ENCODE measurements around the gene C22orf23.

DNA sequence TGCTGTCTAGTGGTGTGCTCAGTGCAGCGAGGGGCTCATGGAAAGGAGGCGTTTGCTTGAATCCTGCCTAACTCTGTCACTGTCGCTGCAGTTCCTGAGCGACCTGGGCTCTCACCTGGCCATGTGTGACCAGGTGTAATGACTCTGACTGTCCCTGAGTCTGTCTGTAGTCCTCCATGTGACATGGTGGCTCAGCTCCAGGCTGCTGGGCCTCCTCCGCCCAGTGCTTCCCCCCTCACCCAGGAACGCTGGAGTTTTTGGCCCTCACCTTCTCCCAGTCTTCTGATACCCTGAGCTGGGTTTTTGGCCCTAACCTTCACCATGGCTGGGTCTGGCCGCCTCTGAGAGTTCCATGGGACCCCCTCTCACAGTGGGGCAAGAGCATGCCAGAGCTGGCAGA is 27.0 kb downstream of the C22orf23 start:
- TF ChIP-seq ZBTB1 (tag by site-specific recombination; IDR thresholded peaks at IDR 0.05) (no peak), KLF7 (tag by site-specific recombination; IDR thresholded peaks at IDR 0.05; ENCODE audit: borderline replicate concordance) (no peak), ZBTB20 (tag by site-specific recombination; IDR thresholded peaks at IDR 0.05) (no peak), SP7 (tag by site-specific recombination; IDR thresholded peaks at IDR 0.05) (no peak), ZNF747 (tag by site-specific recombination; IDR thresholded peaks at IDR 0.05) (no peak), GLIS1 (tag by site-specific recombination; IDR thresholded peaks at IDR 0.05) (no peak), ZBTB7A (tag by site-specific recombination; IDR thresholded peaks at IDR 0.05; ENCODE audit: low read depth) (no peak), ZNF558 (tag by site-specific recombination; IDR thresholded peaks at IDR 0.05) (no peak)
- TF ChIP-seq, protein P1, sequence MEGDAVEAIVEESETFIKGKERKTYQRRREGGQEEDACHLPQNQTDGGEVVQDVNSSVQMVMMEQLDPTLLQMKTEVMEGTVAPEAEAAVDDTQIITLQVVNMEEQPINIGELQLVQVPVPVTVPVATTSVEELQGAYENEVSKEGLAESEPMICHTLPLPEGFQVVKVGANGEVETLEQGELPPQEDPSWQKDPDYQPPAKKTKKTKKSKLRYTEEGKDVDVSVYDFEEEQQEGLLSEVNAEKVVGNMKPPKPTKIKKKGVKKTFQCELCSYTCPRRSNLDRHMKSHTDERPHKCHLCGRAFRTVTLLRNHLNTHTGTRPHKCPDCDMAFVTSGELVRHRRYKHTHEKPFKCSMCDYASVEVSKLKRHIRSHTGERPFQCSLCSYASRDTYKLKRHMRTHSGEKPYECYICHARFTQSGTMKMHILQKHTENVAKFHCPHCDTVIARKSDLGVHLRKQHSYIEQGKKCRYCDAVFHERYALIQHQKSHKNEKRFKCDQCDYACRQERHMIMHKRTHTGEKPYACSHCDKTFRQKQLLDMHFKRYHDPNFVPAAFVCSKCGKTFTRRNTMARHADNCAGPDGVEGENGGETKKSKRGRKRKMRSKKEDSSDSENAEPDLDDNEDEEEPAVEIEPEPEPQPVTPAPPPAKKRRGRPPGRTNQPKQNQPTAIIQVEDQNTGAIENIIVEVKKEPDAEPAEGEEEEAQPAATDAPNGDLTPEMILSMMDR (tag by site-specific recombination; IDR thresholded peaks at IDR 0.05): no peak
- TF ChIP-seq, protein P2, sequence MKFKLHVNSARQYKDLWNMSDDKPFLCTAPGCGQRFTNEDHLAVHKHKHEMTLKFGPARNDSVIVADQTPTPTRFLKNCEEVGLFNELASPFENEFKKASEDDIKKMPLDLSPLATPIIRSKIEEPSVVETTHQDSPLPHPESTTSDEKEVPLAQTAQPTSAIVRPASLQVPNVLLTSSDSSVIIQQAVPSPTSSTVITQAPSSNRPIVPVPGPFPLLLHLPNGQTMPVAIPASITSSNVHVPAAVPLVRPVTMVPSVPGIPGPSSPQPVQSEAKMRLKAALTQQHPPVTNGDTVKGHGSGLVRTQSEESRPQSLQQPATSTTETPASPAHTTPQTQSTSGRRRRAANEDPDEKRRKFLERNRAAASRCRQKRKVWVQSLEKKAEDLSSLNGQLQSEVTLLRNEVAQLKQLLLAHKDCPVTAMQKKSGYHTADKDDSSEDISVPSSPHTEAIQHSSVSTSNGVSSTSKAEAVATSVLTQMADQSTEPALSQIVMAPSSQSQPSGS (tag by site-specific recombination; IDR thresholded peaks at IDR 0.05; ENCODE audit: low read depth): no peak
- TF ChIP-seq, protein P3, sequence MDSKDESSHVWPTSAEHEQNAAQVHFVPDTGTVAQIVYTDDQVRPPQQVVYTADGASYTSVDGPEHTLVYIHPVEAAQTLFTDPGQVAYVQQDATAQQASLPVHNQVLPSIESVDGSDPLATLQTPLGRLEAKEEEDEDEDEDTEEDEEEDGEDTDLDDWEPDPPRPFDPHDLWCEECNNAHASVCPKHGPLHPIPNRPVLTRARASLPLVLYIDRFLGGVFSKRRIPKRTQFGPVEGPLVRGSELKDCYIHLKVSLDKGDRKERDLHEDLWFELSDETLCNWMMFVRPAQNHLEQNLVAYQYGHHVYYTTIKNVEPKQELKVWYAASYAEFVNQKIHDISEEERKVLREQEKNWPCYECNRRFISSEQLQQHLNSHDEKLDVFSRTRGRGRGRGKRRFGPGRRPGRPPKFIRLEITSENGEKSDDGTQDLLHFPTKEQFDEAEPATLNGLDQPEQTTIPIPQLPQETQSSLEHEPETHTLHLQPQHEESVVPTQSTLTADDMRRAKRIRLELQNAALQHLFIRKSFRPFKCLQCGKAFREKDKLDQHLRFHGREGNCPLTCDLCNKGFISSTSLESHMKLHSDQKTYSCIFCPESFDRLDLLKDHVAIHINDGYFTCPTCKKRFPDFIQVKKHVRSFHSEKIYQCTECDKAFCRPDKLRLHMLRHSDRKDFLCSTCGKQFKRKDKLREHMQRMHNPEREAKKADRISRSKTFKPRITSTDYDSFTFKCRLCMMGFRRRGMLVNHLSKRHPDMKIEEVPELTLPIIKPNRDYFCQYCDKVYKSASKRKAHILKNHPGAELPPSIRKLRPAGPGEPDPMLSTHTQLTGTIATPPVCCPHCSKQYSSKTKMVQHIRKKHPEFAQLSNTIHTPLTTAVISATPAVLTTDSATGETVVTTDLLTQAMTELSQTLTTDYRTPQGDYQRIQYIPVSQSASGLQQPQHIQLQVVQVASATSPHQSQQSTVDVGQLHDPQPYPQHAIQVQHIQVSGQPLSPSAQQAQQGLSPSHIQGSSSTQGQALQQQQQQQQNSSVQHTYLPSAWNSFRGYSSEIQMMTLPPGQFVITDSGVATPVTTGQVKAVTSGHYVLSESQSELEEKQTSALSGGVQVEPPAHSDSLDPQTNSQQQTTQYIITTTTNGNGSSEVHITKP (tag by site-specific recombination; IDR thresholded peaks at IDR 0.05): no peak
- TF ChIP-seq, protein P4, sequence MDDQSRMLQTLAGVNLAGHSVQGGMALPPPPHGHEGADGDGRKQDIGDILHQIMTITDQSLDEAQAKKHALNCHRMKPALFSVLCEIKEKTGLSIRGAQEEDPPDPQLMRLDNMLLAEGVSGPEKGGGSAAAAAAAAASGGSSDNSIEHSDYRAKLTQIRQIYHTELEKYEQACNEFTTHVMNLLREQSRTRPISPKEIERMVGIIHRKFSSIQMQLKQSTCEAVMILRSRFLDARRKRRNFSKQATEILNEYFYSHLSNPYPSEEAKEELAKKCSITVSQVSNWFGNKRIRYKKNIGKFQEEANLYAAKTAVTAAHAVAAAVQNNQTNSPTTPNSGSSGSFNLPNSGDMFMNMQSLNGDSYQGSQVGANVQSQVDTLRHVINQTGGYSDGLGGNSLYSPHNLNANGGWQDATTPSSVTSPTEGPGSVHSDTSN (CRISPR knock-in tag; IDR thresholded peaks at IDR 0.05): no peak
- TF ChIP-seq, protein P5, sequence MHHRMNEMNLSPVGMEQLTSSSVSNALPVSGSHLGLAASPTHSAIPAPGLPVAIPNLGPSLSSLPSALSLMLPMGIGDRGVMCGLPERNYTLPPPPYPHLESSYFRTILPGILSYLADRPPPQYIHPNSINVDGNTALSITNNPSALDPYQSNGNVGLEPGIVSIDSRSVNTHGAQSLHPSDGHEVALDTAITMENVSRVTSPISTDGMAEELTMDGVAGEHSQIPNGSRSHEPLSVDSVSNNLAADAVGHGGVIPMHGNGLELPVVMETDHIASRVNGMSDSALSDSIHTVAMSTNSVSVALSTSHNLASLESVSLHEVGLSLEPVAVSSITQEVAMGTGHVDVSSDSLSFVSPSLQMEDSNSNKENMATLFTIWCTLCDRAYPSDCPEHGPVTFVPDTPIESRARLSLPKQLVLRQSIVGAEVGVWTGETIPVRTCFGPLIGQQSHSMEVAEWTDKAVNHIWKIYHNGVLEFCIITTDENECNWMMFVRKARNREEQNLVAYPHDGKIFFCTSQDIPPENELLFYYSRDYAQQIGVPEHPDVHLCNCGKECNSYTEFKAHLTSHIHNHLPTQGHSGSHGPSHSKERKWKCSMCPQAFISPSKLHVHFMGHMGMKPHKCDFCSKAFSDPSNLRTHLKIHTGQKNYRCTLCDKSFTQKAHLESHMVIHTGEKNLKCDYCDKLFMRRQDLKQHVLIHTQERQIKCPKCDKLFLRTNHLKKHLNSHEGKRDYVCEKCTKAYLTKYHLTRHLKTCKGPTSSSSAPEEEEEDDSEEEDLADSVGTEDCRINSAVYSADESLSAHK (tag by site-specific recombination; IDR thresholded peaks at IDR 0.05): no peak
